NCI-H2107 treated with DMSO at 0.1 percent for 48 hours (cell line): ENCODE measurements around the gene STK35.
"Not testable (repeated sequence)": the region's sequence is repeated elsewhere in the genome, so short reads cannot be mapped to it uniquely, and the experiment has no call there.

Source experiments
- DNase-seq: peaks from one replicate; lab custom pipeline; 2025; ENCODE audit not compliant: unreplicated experiment; lab: John Stamatoyannopoulos, UW

Gene STK35

GRCh38 chr20:2179949-2180348 lies 78.3 kb downstream of the STK35 start:
- DNase-seq: no peak

GRCh38 chr20:2183381-2183780 lies 81.8 kb downstream of the STK35 start:
- no peak for DNase-seq

GRCh38 chr20:2184933-2185332 lies 83.3 kb downstream of the STK35 start:
- DNase-seq: not testable (repeated sequence)

- no peak for DNase-seq
Observed at GRCh38 chr20:2195614-2196013, 94.0 kb downstream of the STK35 start.

GRCh38 chr20:2197166-2197565 lies 95.5 kb downstream of the STK35 start:
- no peak for DNase-seq
